ENCODE results near the gene ZBTB20. TPM values are rescaled to one million over a fixed set of nuclear protein-coding genes. Genes with fewer than 3 reads are reported as not detected.

The ZBTB20 gene
- total RNA-seq, 2 donors from 2014 or later: 111 to 189 TPM

- intact Hi-C loops (cut with DNase I): no loop called here
- peak overlapping the region in 1 of 2 donors; percentile 2 for H3K27ac ChIP-seq
Measured at GRCh38 chr3:114892131-114892879, 254.8 kb downstream of the ZBTB20 start.

DNA sequence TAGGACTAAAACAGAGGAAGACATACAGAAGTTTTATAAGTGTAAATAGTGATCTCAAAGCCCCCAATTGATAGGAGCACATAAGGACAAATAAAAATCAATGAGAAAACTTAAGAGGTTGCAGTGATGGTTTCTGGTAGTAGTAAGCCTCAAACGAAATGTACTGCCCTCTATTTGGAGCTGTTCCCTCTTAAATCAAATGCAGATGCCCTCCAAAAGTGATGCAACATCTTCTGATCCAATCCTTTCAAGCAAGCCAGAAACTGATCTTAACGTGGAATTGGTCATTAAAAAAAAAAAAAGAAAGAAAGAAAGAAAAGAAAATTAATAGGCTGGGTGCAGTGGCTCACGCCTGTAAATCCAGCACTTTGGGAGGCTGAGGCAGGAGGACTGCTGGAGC lies 259.3 kb downstream of the ZBTB20 start:
- Histone ChIP-seq H3K9me3 (no peaks in the 10 kb centered on the region), H3K4me1 (replicated peaks) (no peaks in the 10 kb centered on the region), H3K27ac (no peak overlapping the region), H3K36me3 (no peaks in the 10 kb centered on the region), H3K27me3 (replicated peaks; ENCODE audit: insufficient read depth) (no peaks in the 10 kb centered on the region), H3K4me3 (no peak overlapping the region)
- TF ChIP-seq POLR2A (IDR thresholded peaks at IDR 0.05): no peak
- TF ChIP-seq POLR2AphosphoS5 (IDR thresholded peaks at IDR 0.05): no peak
- TF ChIP-seq, protein P1, sequence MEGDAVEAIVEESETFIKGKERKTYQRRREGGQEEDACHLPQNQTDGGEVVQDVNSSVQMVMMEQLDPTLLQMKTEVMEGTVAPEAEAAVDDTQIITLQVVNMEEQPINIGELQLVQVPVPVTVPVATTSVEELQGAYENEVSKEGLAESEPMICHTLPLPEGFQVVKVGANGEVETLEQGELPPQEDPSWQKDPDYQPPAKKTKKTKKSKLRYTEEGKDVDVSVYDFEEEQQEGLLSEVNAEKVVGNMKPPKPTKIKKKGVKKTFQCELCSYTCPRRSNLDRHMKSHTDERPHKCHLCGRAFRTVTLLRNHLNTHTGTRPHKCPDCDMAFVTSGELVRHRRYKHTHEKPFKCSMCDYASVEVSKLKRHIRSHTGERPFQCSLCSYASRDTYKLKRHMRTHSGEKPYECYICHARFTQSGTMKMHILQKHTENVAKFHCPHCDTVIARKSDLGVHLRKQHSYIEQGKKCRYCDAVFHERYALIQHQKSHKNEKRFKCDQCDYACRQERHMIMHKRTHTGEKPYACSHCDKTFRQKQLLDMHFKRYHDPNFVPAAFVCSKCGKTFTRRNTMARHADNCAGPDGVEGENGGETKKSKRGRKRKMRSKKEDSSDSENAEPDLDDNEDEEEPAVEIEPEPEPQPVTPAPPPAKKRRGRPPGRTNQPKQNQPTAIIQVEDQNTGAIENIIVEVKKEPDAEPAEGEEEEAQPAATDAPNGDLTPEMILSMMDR (IDR thresholded peaks at IDR 0.05): no peak
- DNase-seq (ENCODE audit: low spot score): no peak
- intact Hi-C loops (cut with DNase I): no loop called here
- WGBS: 71% methylated on average over 3 of the region's 3 CpGs

More at GRCh38 chr3:114892131-114892879, 254.8 kb downstream of the ZBTB20 start:
- Histone ChIP-seq H3K4me3 (no peak overlapping the region), H3K27me3 (replicated peaks; ENCODE audit: insufficient read depth) (no peaks in the 10 kb centered on the region), H3K36me3 (no peaks in the 10 kb centered on the region), H3K9me3 (no peaks in the 10 kb centered on the region), H3K4me1 (replicated peaks) (no peaks in the 10 kb centered on the region)
- WGBS: 84% methylated on average over 2 of the region's 2 CpGs
- no peak for DNase-seq (ENCODE audit: low spot score)
- TF ChIP-seq POLR2A (IDR thresholded peaks at IDR 0.05) (no peak), POLR2AphosphoS5 (IDR thresholded peaks at IDR 0.05) (no peak)
- TF ChIP-seq, protein P1 (IDR thresholded peaks at IDR 0.05): no peak

GRCh38 chr3:114886905-114887304 lies 260.2 kb downstream of the ZBTB20 start:
- 96% methylated on average over 4 of the region's 4 CpGs for WGBS
- intact Hi-C loops (cut with DNase I): no loop called here
- no peak for TF ChIP-seq POLR2A (IDR thresholded peaks at IDR 0.05)

GRCh38 chr3:114884213-114884923 lies 262.7 kb downstream of the ZBTB20 start:
- no peak overlapping the region for H3K27ac ChIP-seq
- no peaks in the 10 kb centered on the region for H3K27me3 ChIP-seq (replicated peaks; ENCODE audit: insufficient read depth)
- no peaks in the 10 kb centered on the region for H3K36me3 ChIP-seq
- H3K9me3 ChIP-seq: no peaks in the 10 kb centered on the region
- WGBS: 95% methylated on average over 8 of the region's 8 CpGs
- intact Hi-C loops (cut with DNase I): no loop called here
- no peaks in the 10 kb centered on the region for H3K4me1 ChIP-seq (replicated peaks)
- no peak overlapping the region for H3K4me3 ChIP-seq
- no peak for TF ChIP-seq POLR2A (IDR thresholded peaks at IDR 0.05)
- TF ChIP-seq POLR2AphosphoS5 (IDR thresholded peaks at IDR 0.05): no peak
- TF ChIP-seq, protein P1 (IDR thresholded peaks at IDR 0.05): no peak
- no peak for DNase-seq (ENCODE audit: low spot score)

More at GRCh38 chr3:114886905-114887304, 260.2 kb downstream of the ZBTB20 start:
- Histone ChIP-seq H3K9me3 (no peaks in the 10 kb centered on the region), H3K27ac (no peak overlapping the region), H3K27me3 (replicated peaks; ENCODE audit: insufficient read depth) (no peaks in the 10 kb centered on the region), H3K36me3 (no peaks in the 10 kb centered on the region), H3K4me3 (no peak overlapping the region), H3K4me1 (replicated peaks) (no peaks in the 10 kb centered on the region)
- no peak for DNase-seq (ENCODE audit: low spot score)

DNA sequence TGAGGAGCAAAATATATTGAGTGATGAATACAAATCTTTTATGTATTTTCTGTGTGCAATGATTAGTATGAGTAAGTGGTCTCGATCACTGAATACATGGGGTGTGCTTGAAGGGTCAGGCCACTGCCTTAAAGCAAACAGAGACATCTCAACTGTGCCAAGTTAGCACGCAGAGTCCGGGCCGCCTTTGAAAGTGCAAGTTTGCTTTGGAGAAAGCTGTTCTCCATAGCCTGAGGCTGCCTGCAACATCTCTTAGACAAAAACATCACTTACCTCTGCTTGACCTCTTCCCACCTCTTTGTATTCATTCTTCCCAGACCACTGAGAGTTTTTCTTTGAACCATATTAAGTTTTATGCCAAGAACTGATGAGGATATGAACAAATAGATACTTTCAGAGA lies 267.0 kb downstream of the ZBTB20 start:
- DNase-seq (ENCODE audit: low spot score): no peak
- H3K27me3 ChIP-seq (replicated peaks; ENCODE audit: insufficient read depth): no peaks in the 10 kb centered on the region
- peak overlapping the region in 1 of 2 donors; percentile 4 for H3K27ac ChIP-seq
- intact Hi-C loops (cut with DNase I): no loop called here
- no peaks in the 10 kb centered on the region for H3K9me3 ChIP-seq
- H3K4me1 ChIP-seq (replicated peaks): no peaks in the 10 kb centered on the region
- TF ChIP-seq, protein P1 (IDR thresholded peaks at IDR 0.05): no peak
- no peak for TF ChIP-seq POLR2AphosphoS5 (IDR thresholded peaks at IDR 0.05)
- no peak for TF ChIP-seq POLR2A (IDR thresholded peaks at IDR 0.05)
- H3K36me3 ChIP-seq: no peaks in the 10 kb centered on the region
- no peak overlapping the region for H3K4me3 ChIP-seq
- 23% methylated on average over 4 of the region's 4 CpGs for WGBS
